ENCODE results near the gene SLC6A11. TPM values are rescaled to one million over a fixed set of nuclear protein-coding genes. Genes with fewer than 3 reads are reported as not detected.

SLC6A11 gene
- total RNA-seq, 1 experiment from 2014 or later: not detected

DNA sequence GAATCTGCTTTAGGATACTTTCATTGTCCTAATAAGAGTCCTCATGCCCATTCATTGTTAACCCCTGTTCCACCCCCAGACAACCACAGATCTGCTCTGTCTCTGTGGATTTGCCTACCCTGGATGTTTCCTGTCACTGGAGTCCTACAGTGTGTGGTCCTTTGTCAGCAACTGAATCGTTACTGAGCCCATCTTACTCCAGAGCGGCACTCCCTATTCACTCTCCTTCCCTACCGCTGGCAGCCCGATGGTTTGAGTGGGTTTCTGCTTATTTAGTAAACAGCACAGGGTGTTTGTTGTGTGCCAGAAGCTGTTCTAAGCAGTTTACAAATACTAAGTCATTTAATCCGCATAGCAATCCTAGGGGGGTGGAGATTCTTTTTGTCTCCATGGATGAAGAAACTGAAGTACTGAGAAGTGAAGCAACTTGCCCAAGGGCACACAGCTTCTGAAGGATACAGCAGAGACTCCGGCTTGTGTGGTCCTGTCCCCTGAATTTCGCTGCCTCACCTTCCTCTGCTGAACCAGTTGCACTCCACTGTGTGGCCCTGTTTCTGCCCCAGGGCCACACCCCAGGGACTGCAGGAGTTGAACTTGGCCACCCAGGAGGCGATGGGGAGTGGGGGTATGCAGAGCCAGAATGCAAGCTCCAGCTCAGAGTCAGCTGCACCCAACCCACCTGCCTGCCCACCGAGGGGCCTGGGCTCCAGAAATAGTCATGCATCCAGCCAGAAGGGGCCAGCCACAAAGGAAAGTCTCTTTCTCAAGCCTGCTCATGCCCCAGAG is 120.0 kb downstream of the SLC6A11 start:
- Histone ChIP-seq H3K4me1 (ENCODE audit: insufficient read depth, low read length, poor library complexity, severe bottlenecking) (no peaks in the 10 kb centered on the region), H3K27me3 (replicated peaks; ENCODE audit: insufficient read depth, low read depth, low read length, poor library complexity) (peaks cover 2% of the 10 kb centered on the region), H3K9me3 (ENCODE audit: low read depth, low read length, poor library complexity, severe bottlenecking) (no peaks in the 10 kb centered on the region), H3K36me3 (ENCODE audit: insufficient read depth, low read length, poor library complexity, severe bottlenecking) (no peaks in the 10 kb centered on the region), H3K27ac (ENCODE audit: low read depth, low read length, poor library complexity, severe bottlenecking) (no peak overlapping the region), H3K4me3 (ENCODE audit: low read depth, low read length, poor library complexity, severe bottlenecking) (no peak overlapping the region)
- ChIA-PET POLR2A (ENCODE audit: low non-redundant PET) (no interaction called here), CTCF (no interaction called here)
- no peak for TF ChIP-seq EZH2 (IDR thresholded peaks at IDR 0.05; ENCODE audit: borderline replicate concordance, low read depth, low read length, poor library complexity, severe bottlenecking)
- TF ChIP-seq, protein P1, sequence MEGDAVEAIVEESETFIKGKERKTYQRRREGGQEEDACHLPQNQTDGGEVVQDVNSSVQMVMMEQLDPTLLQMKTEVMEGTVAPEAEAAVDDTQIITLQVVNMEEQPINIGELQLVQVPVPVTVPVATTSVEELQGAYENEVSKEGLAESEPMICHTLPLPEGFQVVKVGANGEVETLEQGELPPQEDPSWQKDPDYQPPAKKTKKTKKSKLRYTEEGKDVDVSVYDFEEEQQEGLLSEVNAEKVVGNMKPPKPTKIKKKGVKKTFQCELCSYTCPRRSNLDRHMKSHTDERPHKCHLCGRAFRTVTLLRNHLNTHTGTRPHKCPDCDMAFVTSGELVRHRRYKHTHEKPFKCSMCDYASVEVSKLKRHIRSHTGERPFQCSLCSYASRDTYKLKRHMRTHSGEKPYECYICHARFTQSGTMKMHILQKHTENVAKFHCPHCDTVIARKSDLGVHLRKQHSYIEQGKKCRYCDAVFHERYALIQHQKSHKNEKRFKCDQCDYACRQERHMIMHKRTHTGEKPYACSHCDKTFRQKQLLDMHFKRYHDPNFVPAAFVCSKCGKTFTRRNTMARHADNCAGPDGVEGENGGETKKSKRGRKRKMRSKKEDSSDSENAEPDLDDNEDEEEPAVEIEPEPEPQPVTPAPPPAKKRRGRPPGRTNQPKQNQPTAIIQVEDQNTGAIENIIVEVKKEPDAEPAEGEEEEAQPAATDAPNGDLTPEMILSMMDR (conservative IDR thresholded peaks at IDR 0.05; ENCODE audit: low read depth, low read length): no peak
- DNase-seq (ENCODE audit: low spot score): no peak
- intact Hi-C loops (cut with micrococcal nuclease; ENCODE audit: unreplicated experiment): no loop called here
- BruUV-seq (replicated peaks): no TSS peak

DNA sequence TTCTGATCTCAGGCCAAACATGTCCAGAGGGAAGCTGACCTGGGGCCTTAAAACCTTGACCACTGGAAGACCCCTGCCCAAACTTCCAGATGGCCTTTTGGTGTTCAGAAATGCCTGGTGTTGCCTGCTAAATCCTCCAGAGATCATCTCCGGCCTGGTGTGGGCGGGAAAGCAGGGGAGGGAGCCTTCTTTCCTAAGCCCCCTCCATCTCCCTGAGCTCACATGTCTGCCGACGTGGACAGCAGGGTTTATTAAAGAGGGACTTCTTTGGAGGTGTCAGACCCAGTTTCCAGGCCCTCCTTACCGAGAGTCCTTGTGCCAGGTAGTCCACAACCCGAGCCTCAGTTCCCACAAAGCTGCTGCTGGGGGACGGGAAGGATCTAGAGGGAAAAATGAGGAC is 120.7 kb downstream of the SLC6A11 start:
- CTCF ChIA-PET: no interaction called here
- no TSS peak for BruUV-seq (replicated peaks)
- Histone ChIP-seq H3K4me3 (ENCODE audit: low read depth, low read length, poor library complexity, severe bottlenecking) (no peak overlapping the region), H3K36me3 (ENCODE audit: insufficient read depth, low read length, poor library complexity, severe bottlenecking) (no peaks in the 10 kb centered on the region), H3K27ac (ENCODE audit: low read depth, low read length, poor library complexity, severe bottlenecking) (no peak overlapping the region), H3K27me3 (replicated peaks; ENCODE audit: insufficient read depth, low read depth, low read length, poor library complexity) (peaks cover 2% of the 10 kb centered on the region), H3K4me1 (ENCODE audit: insufficient read depth, low read length, poor library complexity, severe bottlenecking) (no peaks in the 10 kb centered on the region), H3K9me3 (ENCODE audit: low read depth, low read length, poor library complexity, severe bottlenecking) (no peaks in the 10 kb centered on the region)
- POLR2A ChIA-PET (ENCODE audit: low non-redundant PET): no interaction called here
- no peak for DNase-seq (ENCODE audit: low spot score)
- TF ChIP-seq, protein P1 (conservative IDR thresholded peaks at IDR 0.05; ENCODE audit: low read depth, low read length): no peak
- no peak for TF ChIP-seq EZH2 (IDR thresholded peaks at IDR 0.05; ENCODE audit: borderline replicate concordance, low read depth, low read length, poor library complexity, severe bottlenecking)
- intact Hi-C loops (cut with micrococcal nuclease; ENCODE audit: unreplicated experiment): no loop called here

DNA sequence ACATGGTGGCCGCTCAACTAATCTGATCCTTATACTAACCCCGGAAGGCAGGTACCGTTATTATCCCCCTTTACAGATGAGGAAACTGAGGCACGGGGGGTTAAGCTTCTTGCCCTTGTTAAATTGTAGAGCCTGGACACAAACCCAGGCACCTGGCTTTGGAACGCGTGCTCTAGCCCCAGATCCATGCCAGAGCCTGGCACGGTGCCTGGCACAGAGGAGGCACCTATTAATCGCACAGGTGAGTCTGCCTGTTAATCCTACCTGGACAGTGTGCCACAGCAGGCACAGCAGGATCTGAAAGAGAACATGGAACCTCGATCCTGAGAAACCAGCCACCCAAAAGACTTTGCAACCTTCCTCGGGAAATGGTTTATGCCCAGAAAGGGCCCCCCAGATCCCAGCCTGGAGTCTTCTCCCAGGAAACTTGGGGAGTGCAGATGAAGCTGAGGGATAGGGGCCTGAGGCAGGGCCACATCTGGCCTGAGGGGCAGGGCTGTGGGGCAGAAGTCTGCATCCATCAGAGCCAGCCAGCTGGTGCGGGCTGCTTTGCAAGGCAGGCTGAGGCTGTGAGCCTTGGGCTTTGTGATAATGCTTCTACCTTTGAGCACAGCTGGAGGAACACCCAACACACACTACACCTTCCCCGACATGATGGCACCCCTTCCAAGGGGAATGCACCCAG is 121.3 kb downstream of the SLC6A11 start:
- POLR2A ChIA-PET (ENCODE audit: low non-redundant PET): no interaction called here
- Histone ChIP-seq H3K4me3 (ENCODE audit: low read depth, low read length, poor library complexity, severe bottlenecking) (no peak overlapping the region), H3K36me3 (ENCODE audit: insufficient read depth, low read length, poor library complexity, severe bottlenecking) (no peaks in the 10 kb centered on the region), H3K9me3 (ENCODE audit: low read depth, low read length, poor library complexity, severe bottlenecking) (no peaks in the 10 kb centered on the region), H3K4me1 (ENCODE audit: insufficient read depth, low read length, poor library complexity, severe bottlenecking) (no peaks in the 10 kb centered on the region), H3K27me3 (replicated peaks; ENCODE audit: insufficient read depth, low read depth, low read length, poor library complexity) (peaks cover 2% of the 10 kb centered on the region), H3K27ac (ENCODE audit: low read depth, low read length, poor library complexity, severe bottlenecking) (no peak overlapping the region)
- CTCF ChIA-PET: no interaction called here
- no TSS peak for BruUV-seq (replicated peaks)
- DNase-seq (ENCODE audit: low spot score): no peak
- intact Hi-C loops (cut with micrococcal nuclease; ENCODE audit: unreplicated experiment): no loop called here
- TF ChIP-seq, protein P1 (conservative IDR thresholded peaks at IDR 0.05; ENCODE audit: low read depth, low read length): no peak
- TF ChIP-seq EZH2 (IDR thresholded peaks at IDR 0.05; ENCODE audit: borderline replicate concordance, low read depth, low read length, poor library complexity, severe bottlenecking): no peak
